Fibroblast of lung (primary cell): ENCODE results near the gene ARHGAP10. TPM values are rescaled to one million over a fixed set of nuclear protein-coding genes. Genes with fewer than 3 reads are reported as not detected.

Experiments used
- DNase-seq, 2 donors: peaks; one replicate each; pipeline versions ENCODE4 v3.0.0 to v3.0.0-alpha.2; 2010; ENCODE audit warnings: low read depth in 2 of 2
- H2AFZ ChIP-seq: 2 replicates; pipeline ENCODE4 v1.5.1; 2012; ENCODE audit warnings: low read length, control low read depth, inconsistent platforms
- H3K27ac ChIP-seq: 2 replicates; pipeline ENCODE4 v1.5.1; 2011; ENCODE audit warnings: low read length, control low read depth; ENCODE audit not compliant: insufficient read depth
- H3K27me3 ChIP-seq: 2 replicates; pipeline ENCODE4 v1.5.1; 2011; ENCODE audit warnings: mild to moderate bottlenecking, low read length; ENCODE audit not compliant: control insufficient read depth, insufficient read depth
- H3K36me3 ChIP-seq: 2 replicates; pipeline ENCODE4 v1.5.1; 2011; ENCODE audit warnings: low read length; ENCODE audit not compliant: control insufficient read depth, insufficient read depth
- H3K4me1 ChIP-seq: 2 replicates; pipeline ENCODE4 v1.5.1; 2011; ENCODE audit warnings: low read length; ENCODE audit not compliant: control insufficient read depth, insufficient read depth; ENCODE audit errors: extremely low read depth
- H3K4me2 ChIP-seq: 2 replicates; pipeline ENCODE4 v1.5.1; 2011; ENCODE audit warnings: low read length, control low read depth; ENCODE audit not compliant: insufficient read depth; ENCODE audit errors: extremely low read depth
- H3K4me3 ChIP-seq, 4 experiments: fragments of 200-600 bp in 1 of 4; sonication (generic) in 1 of 4; replicated peaks in 1 of 4; 2 replicates each; pipeline ENCODE4 v1.5.1; 2011 to 2016; ENCODE audit warnings: low read length in 4 of 4, low read depth in 3 of 4, mild to moderate bottlenecking in 3 of 4, control low read depth in 2 of 4, inconsistent platforms in 1 of 4, mixed read lengths in 1 of 4; ENCODE audit not compliant: insufficient read depth in 1 of 4; ENCODE audit errors: control extremely low read depth in 1 of 4
- H3K79me2 ChIP-seq: 2 replicates; pipeline ENCODE4 v1.5.1; 2012; ENCODE audit warnings: mild to moderate bottlenecking, low read length, inconsistent platforms; ENCODE audit not compliant: control insufficient read depth, insufficient read depth
- H3K9ac ChIP-seq: 2 replicates; pipeline ENCODE4 v1.5.1; 2011; ENCODE audit warnings: mild to moderate bottlenecking, low read length, control low read depth; ENCODE audit not compliant: insufficient read depth
- H3K9me3 ChIP-seq: 2 replicates; pipeline ENCODE4 v1.5.1; 2012; ENCODE audit warnings: low read depth, low read length; ENCODE audit not compliant: control insufficient read depth, insufficient read depth
- H4K20me1 ChIP-seq: 2 replicates; pipeline ENCODE4 v1.5.1; 2011; ENCODE audit warnings: low read length; ENCODE audit not compliant: control insufficient read depth, insufficient read depth; ENCODE audit errors: extremely low read depth
- CTCF ChIP-seq, 2 donors: IDR thresholded peaks in 1 of 2; conservative IDR thresholded peaks in 1 of 2; 1 replicate in 1 of 2; 2 replicates in 1 of 2; pipeline ENCODE4 v1.5.1; 2011 to 2012; ENCODE audit warnings: low read length in 2 of 2, control low read depth in 1 of 2, inconsistent platforms in 1 of 2, low read depth in 1 of 2, mild to moderate bottlenecking in 1 of 2
- EZH2 ChIP-seq: IDR thresholded peaks from 2 replicates; pipeline ENCODE4 v1.5.1; 2012; ENCODE audit warnings: low read length, control low read depth, mild to moderate bottlenecking; ENCODE audit errors: missing control alignments
- polyA plus RNA-seq, 2 donors: library from polyadenylated mRNA; depleted of rRNA in 1 of 2; stranded (reverse) in 1 of 2; unstranded in 1 of 2; fragments of >200 nt; gene quantifications; 2 replicates each; pipeline ENCODE4 v1.2.1, GENCODE V29; 2011 to 2012; ENCODE audit warnings: missing spikeins in 1 of 2
- total RNA-seq: library from RNA; depleted of rRNA; stranded (reverse); fragments of >200 nt; gene quantifications from 2 replicates; pipeline ENCODE4 v1.2.1, GENCODE V29; 2014

The ARHGAP10 gene
- total and polyA plus RNA-seq, 2 donors (not counting 1 experiment from before 2014, with no cell fraction given): 21.6 to 35.8 TPM

GRCh38 chr4:148071009-148071408 lies 339.1 kb downstream of the ARHGAP10 start:
- H3K4me3 ChIP-seq: no peak overlapping the region
- no peak overlapping the region for H3K9ac ChIP-seq
- no peaks in the 10 kb centered on the region for H4K20me1 ChIP-seq
- H3K9me3 ChIP-seq: no peaks in the 10 kb centered on the region
- no peak overlapping the region for H3K4me2 ChIP-seq
- H3K36me3 ChIP-seq: peaks cover 8% of the 10 kb centered on the region
- DNase-seq: no peak
- no peaks in the 10 kb centered on the region for H3K79me2 ChIP-seq
- no peak overlapping the region for H2AFZ ChIP-seq
- TF ChIP-seq EZH2 (no peak), CTCF (conservative IDR thresholded peaks at IDR 0.05 in 1 of 2, IDR thresholded peaks at IDR 0.05 in 1 of 2; ENCODE audit: low read depth in 1 of 2, low read length in 2 of 2) (no peak)
- no peak overlapping the region for H3K27ac ChIP-seq
- no peaks in the 10 kb centered on the region for H3K27me3 ChIP-seq
- no peaks in the 10 kb centered on the region for H3K4me1 ChIP-seq

GRCh38 chr4:148072789-148073188 lies 340.9 kb downstream of the ARHGAP10 start:
- H3K9me3 ChIP-seq: no peaks in the 10 kb centered on the region
- H3K4me3 ChIP-seq: no peak overlapping the region
- no peaks in the 10 kb centered on the region for H3K79me2 ChIP-seq
- H3K4me2 ChIP-seq: no peak overlapping the region
- H3K36me3 ChIP-seq: peaks cover 8% of the 10 kb centered on the region
- no peaks in the 10 kb centered on the region for H4K20me1 ChIP-seq
- no peak for DNase-seq
- no peaks in the 10 kb centered on the region for H3K4me1 ChIP-seq
- no peaks in the 10 kb centered on the region for H3K27me3 ChIP-seq
- H3K27ac ChIP-seq: no peak overlapping the region
- no peak overlapping the region for H3K9ac ChIP-seq
- H2AFZ ChIP-seq: no peak overlapping the region
- TF ChIP-seq EZH2: no peak
- TF ChIP-seq CTCF (conservative IDR thresholded peaks at IDR 0.05 in 1 of 2, IDR thresholded peaks at IDR 0.05 in 1 of 2; ENCODE audit: low read depth in 1 of 2, low read length in 2 of 2): no peak

- Histone ChIP-seq H3K4me3 (no peak overlapping the region), H3K27me3 (no peaks in the 10 kb centered on the region), H3K36me3 (peaks cover 8% of the 10 kb centered on the region), H3K79me2 (no peaks in the 10 kb centered on the region), H3K9me3 (no peaks in the 10 kb centered on the region), H4K20me1 (no peaks in the 10 kb centered on the region), H3K27ac (no peak overlapping the region), H3K9ac (no peak overlapping the region), H3K4me2 (no peak overlapping the region), H3K4me1 (no peaks in the 10 kb centered on the region), H2AFZ (no peak overlapping the region)
- TF ChIP-seq EZH2 (no peak), CTCF (conservative IDR thresholded peaks at IDR 0.05 in 1 of 2, IDR thresholded peaks at IDR 0.05 in 1 of 2; ENCODE audit: low read depth in 1 of 2, low read length in 2 of 2) (no peak)
- DNase-seq: no peak
These were observed 341.5 kb downstream of the ARHGAP10 start for GRCh38 chr4:148073349-148073748.
